GM12891 (cell line): Measurements from ENCODE around the gene EPG5.

ENCODE experiments used
- PAX5 ChIP-seq: IDR thresholded peaks from 2 replicates; pipeline ENCODE4 v1.6.1; 2011; ENCODE audit warnings: low read length, moderate library complexity, mild to moderate bottlenecking; ENCODE audit not compliant: insufficient read depth, severe bottlenecking
- POLR2A ChIP-seq: IDR thresholded peaks from 2 replicates; pipeline ENCODE4 v1.6.1; 2011; ENCODE audit warnings: low read depth, low read length, control low read depth
- POLR2AphosphoS5 ChIP-seq: IDR thresholded peaks from 2 replicates; pipeline ENCODE4 v1.6.1; 2011; ENCODE audit warnings: low read depth, low read length, control low read depth
- TAF1 ChIP-seq: IDR thresholded peaks from 2 replicates; pipeline ENCODE4 v1.6.1; 2011; ENCODE audit warnings: low read depth, low read length, control low read depth

DNA sequence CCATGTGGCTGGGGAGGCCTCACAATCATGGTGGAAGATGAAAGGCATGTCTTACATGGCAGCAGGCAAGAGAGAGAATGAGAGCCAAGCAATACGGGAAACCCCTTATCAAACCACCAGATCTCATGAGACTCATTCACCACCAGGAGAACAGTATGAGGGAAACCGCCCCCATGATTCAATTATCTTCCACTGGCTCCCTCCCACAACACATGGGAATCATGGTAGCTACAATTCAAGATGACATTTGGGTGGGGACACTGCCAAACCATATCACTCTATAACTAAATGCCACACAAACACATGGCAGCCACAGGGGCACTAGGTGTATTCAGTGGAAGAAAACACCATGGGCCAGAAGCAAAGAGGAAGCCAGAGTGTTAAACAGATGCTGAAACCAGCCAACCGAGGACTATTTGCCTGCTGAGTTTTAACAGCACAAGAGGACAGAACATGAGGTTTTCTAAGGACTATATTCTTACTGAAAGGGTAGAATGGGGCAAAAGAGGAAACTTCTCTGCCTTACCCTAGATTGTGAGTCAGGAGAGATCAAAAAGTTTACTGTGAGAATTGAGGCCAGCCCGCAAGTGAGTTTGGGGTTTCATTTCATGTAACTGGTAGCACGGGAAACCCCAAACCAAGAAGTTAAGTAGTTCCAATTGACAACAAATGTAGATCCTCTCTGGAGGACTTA is 92.5 kb downstream of the EPG5 start:
- TF ChIP-seq TAF1 (no peak), POLR2AphosphoS5 (no peak), PAX5 (peak; percentile 72), POLR2A (no peak)
